Mesothelial cell of epicardium (in vitro differentiated cells): ENCODE measurements around the gene TMED6. TPM values are rescaled to one million over a fixed set of nuclear protein-coding genes. Genes with fewer than 3 reads are reported as not detected.
"Not testable (repeated sequence)": the region's sequence is repeated elsewhere in the genome, so short reads cannot be mapped to it uniquely, and the experiment has no call there.

Source experiments
- DNase-seq, 2 experiments: peaks; one replicate each; pipeline ENCODE4 v3.0.0; 2021; ENCODE audit warnings: low spot score in 2 of 2; ENCODE audit not compliant: unreplicated experiment in 2 of 2
- H3K27ac Mint-ChIP-seq: 2 replicates; pipeline ENCODE4 v1.8.0; 2021; ENCODE audit warnings: mixed read lengths
- H3K27me3 Mint-ChIP-seq: 2 replicates; pipeline ENCODE4 v1.8.0; 2021; ENCODE audit warnings: low read depth, mixed read lengths
- H3K36me3 Mint-ChIP-seq: 2 replicates; pipeline ENCODE4 v1.8.0; 2021; ENCODE audit warnings: mixed read lengths
- H3K4me1 Mint-ChIP-seq: 2 replicates; pipeline ENCODE4 v1.8.0; 2021; ENCODE audit warnings: mixed read lengths
- H3K4me3 Mint-ChIP-seq: 2 replicates; pipeline ENCODE4 v1.8.0; 2021; ENCODE audit warnings: mild to moderate bottlenecking, moderate library complexity, mixed read lengths
- H3K9me3 Mint-ChIP-seq: 2 replicates; pipeline ENCODE4 v1.8.0; 2021; ENCODE audit warnings: mixed read lengths
- total RNA-seq: library from RNA; stranded (reverse); gene quantifications from 3 replicates; pipeline ENCODE4 v1.2.1, GENCODE V29; 2021
- TF ChIP-seq, protein P1 (sequence below): fragments of 200-600 bp; sonication (generic); IDR thresholded peaks from one replicate; pipeline ENCODE4 v1.5.0; 2021; ENCODE audit warnings: antibody characterized with exemption; ENCODE audit not compliant: unreplicated experiment

Gene TMED6
- total RNA-seq, 1 donor from 2014 or later = 1.7 TPM

DNA sequence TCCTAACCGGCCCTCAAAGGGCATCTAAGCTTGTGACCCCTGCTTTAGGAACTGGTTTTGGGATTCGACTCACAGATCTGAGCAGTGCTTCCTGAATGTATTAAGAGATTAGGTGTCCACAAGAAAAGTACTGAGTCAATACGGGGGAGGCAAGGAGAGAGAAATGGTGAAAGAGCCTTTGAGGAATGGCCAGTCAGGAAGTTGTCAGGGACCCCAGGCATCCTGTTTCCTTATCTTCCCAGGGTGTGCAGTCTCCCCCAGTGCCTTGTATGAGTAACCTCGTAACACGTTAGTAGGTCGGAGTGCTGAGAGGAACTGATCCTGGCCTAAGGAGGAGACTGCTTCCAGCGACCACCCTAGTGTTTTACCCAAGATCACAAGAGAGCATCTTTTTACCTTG lies 16.4 kb upstream of the TMED6 start:
- H3K27me3 Mint-ChIP-seq = no peaks in the 10 kb centered on the region
- H3K27ac Mint-ChIP-seq = no peak overlapping the region
- DNase-seq = no peak
- TF ChIP-seq, protein P1, sequence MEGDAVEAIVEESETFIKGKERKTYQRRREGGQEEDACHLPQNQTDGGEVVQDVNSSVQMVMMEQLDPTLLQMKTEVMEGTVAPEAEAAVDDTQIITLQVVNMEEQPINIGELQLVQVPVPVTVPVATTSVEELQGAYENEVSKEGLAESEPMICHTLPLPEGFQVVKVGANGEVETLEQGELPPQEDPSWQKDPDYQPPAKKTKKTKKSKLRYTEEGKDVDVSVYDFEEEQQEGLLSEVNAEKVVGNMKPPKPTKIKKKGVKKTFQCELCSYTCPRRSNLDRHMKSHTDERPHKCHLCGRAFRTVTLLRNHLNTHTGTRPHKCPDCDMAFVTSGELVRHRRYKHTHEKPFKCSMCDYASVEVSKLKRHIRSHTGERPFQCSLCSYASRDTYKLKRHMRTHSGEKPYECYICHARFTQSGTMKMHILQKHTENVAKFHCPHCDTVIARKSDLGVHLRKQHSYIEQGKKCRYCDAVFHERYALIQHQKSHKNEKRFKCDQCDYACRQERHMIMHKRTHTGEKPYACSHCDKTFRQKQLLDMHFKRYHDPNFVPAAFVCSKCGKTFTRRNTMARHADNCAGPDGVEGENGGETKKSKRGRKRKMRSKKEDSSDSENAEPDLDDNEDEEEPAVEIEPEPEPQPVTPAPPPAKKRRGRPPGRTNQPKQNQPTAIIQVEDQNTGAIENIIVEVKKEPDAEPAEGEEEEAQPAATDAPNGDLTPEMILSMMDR = no peak
- no peak overlapping the region for H3K4me3 Mint-ChIP-seq
- peaks cover 45% of the 10 kb centered on the region for H3K36me3 Mint-ChIP-seq
- no peaks in the 10 kb centered on the region for H3K9me3 Mint-ChIP-seq
- H3K4me1 Mint-ChIP-seq = no peaks in the 10 kb centered on the region

GRCh38 chr16:69366431-69366830 lies 14.8 kb upstream of the TMED6 start:
- Mint-ChIP-seq H3K4me3 (no peak overlapping the region), H3K4me1 (no peaks in the 10 kb centered on the region), H3K27me3 (no peaks in the 10 kb centered on the region), H3K9me3 (no peaks in the 10 kb centered on the region), H3K36me3 (peaks cover 43% of the 10 kb centered on the region), H3K27ac (no peak overlapping the region)
- DNase-seq = no peak
- TF ChIP-seq, protein P1 = no peak

DNA sequence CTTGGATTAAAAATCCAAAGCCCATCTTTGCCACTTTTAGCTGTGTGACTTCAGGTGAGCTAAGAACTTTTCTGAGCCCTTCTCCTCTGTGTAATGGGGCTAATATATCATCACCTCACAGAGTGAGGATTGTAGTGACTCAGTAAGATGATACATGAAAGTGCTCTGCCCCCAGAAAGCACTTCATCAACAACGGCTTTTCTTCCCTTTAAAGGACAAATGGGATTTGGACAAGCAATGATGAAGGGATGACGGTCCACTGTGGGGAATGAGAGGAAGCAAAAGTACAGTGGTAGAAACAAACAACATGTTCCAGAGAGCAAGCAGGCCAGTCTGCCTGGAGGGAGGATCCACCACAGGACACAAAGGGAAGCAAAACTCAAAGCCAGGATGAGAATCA lies 14.3 kb upstream of the TMED6 start:
- Mint-ChIP-seq H3K27ac (no peak overlapping the region), H3K9me3 (no peaks in the 10 kb centered on the region), H3K4me3 (no peak overlapping the region), H3K4me1 (no peaks in the 10 kb centered on the region), H3K36me3 (peaks cover 43% of the 10 kb centered on the region), H3K27me3 (no peaks in the 10 kb centered on the region)
- TF ChIP-seq, protein P1 = no peak
- DNase-seq = no peak

GRCh38 chr16:69364088-69364487 lies 12.5 kb upstream of the TMED6 start:
- Mint-ChIP-seq H3K9me3 (no peaks in the 10 kb centered on the region), H3K4me1 (no peaks in the 10 kb centered on the region), H3K27ac (no peak overlapping the region), H3K27me3 (no peaks in the 10 kb centered on the region), H3K36me3 (peaks cover 31% of the 10 kb centered on the region), H3K4me3 (no peak overlapping the region)
- TF ChIP-seq, protein P1 = no peak
- DNase-seq = no peak

GRCh38 chr16:69363281-69363717 lies 11.7 kb upstream of the TMED6 start:
- no peak overlapping the region for H3K27ac Mint-ChIP-seq
- H3K27me3 Mint-ChIP-seq = no peaks in the 10 kb centered on the region
- H3K4me3 Mint-ChIP-seq = no peak overlapping the region
- no peaks in the 10 kb centered on the region for H3K9me3 Mint-ChIP-seq
- no peak for DNase-seq
- H3K4me1 Mint-ChIP-seq = no peaks in the 10 kb centered on the region
- peaks cover 26% of the 10 kb centered on the region for H3K36me3 Mint-ChIP-seq
- TF ChIP-seq, protein P1 = no peak

DNA sequence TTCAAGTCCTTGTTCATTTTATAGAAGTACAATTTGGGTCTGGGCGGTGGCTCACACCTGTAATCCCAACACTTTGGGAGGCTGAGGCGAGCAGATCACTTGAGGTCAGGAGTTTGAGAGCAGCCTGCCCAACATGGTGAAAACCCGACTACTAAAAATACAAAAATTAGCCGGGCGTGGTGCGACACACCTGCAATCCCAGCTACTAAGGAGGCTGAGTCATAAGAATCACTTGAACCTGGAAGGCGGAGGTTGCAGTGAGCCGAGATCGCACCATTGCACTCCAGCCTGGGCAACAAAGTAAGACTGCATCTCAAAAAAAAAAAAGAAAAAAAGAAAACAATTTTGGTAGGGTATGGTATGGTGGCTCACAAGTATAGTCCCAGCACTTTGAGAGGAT lies 8.5 kb upstream of the TMED6 start:
- H3K27ac Mint-ChIP-seq, H3K4me1 Mint-ChIP-seq, DNase-seq, H3K4me3 Mint-ChIP-seq, H3K27me3 Mint-ChIP-seq, H3K9me3 Mint-ChIP-seq: not testable (repeated sequence)
- peaks cover 19% of the 10 kb centered on the region for H3K36me3 Mint-ChIP-seq
